Stimulated activated CD8-positive, alpha-beta memory T cell treated with anti-CD3 and anti-CD28 coated beads, Interleukin-2, amount 100 ng/mL, for 48 hours (primary cell): ENCODE results near the gene APP.
"Not testable (repeated sequence)": the region's sequence is repeated elsewhere in the genome, so short reads cannot be mapped to it uniquely, and the experiment has no call there.

Experiments used
- DNase-seq, 2 donors: peaks; one replicate each; pipeline ENCODE4 v3.0.0-alpha.2; 2020; ENCODE audit warnings: low read depth in 2 of 2

APP gene

GRCh38 chr21:25942135-25942534 is 228.4 kb downstream of the APP start:
- no peak for DNase-seq

- DNase-seq, result no peak
These were observed 231.2 kb downstream of the APP start for GRCh38 chr21:25939396-25939761.

GRCh38 chr21:25938658-25939395 is 231.7 kb downstream of the APP start:
- no peak for DNase-seq

GRCh38 chr21:25936776-25937175 is 233.8 kb downstream of the APP start:
- no peak for DNase-seq

GRCh38 chr21:25934771-25935224 is 235.8 kb downstream of the APP start:
- no peak for DNase-seq

GRCh38 chr21:25934130-25934529 is 236.4 kb downstream of the APP start:
- DNase-seq, result no peak

- DNase-seq, result no peak
These were observed 238.8 kb downstream of the APP start for GRCh38 chr21:25931765-25932164.

- no peak for DNase-seq
These were observed 240.6 kb downstream of the APP start for GRCh38 chr21:25929856-25930520.

GRCh38 chr21:25927195-25927880 is 243.2 kb downstream of the APP start:
- no peak for DNase-seq

GRCh38 chr21:25925936-25926335 is 244.6 kb downstream of the APP start:
- DNase-seq, result no peak

GRCh38 chr21:25925064-25925800 is 245.3 kb downstream of the APP start:
- DNase-seq, result no peak

- not testable (repeated sequence) for DNase-seq
These were observed 252.4 kb downstream of the APP start for GRCh38 chr21:25918152-25918551.

GRCh38 chr21:25916226-25916625 is 254.3 kb downstream of the APP start:
- no peak for DNase-seq

- DNase-seq, result no peak
These were observed 257.1 kb downstream of the APP start for GRCh38 chr21:25913479-25913878.

- no peak for DNase-seq
These were observed 258.2 kb downstream of the APP start for GRCh38 chr21:25912402-25912746.

GRCh38 chr21:25911730-25912401 is 258.7 kb downstream of the APP start:
- DNase-seq, result no peak

GRCh38 chr21:25910809-25911208 is 259.8 kb downstream of the APP start:
- no peak for DNase-seq

GRCh38 chr21:25909341-25909740 is 261.2 kb downstream of the APP start:
- no peak for DNase-seq

- no peak for DNase-seq
These were observed 262.1 kb downstream of the APP start for GRCh38 chr21:25908495-25908894.

GRCh38 chr21:25907573-25908275 is 262.8 kb downstream of the APP start:
- DNase-seq, result no peak

- DNase-seq, result no peak
These were observed 264.0 kb downstream of the APP start for GRCh38 chr21:25906587-25906986.
